ENCODE results near the gene ATXN1. TPM values are rescaled to one million over a fixed set of nuclear protein-coding genes. Genes with fewer than 3 reads are reported as not detected.
A peak's percentile ranks its signal among the peaks of the same experiment; 100 is the strongest.

ATXN1 gene
- polyA plus RNA-seq, 2 of the 4 experiments (the other 2 are of a cell fraction): 2.9 to 8.3 TPM

DNA sequence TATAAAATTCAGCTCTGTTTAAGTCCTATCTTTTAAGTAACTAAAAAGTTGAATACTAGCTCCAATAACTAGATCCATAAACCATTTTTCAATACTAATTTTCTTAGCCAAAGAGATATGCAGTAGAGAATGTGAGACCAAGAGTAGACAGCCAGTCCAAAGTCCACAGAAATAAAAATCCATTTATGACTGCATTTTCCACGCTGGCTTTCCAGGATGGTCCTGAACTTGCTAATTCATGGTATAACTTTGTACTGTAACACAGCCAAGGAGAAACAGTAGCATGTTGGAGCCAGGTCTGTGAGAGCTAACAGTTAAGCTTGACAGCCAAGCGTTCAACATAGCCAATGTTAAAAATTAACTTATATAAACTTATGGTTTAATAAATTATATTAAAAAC, 366.6 kb downstream of the ATXN1 start (continued):
- TF ChIP-seq FOSL2 (IDR thresholded peaks at IDR 0.05) (no peak), FOSL2 (CRISPR knock-in tag; IDR thresholded peaks at IDR 0.05) (no peak), SMC3 (IDR thresholded peaks at IDR 0.05) (no peak)

GRCh38 chr6:16393326-16393725, 367.9 kb downstream of the ATXN1 start:
- FAIRE-seq: no peak
- Histone ChIP-seq H3K4me3 (no peak overlapping the region), H3K9me3 (no peaks in the 10 kb centered on the region), H3K4me1 (no peaks in the 10 kb centered on the region), H3K27ac (no peak overlapping the region), H3K4me2 (no peak overlapping the region)
- WGBS (ENCODE audit: missing lambda C conversion rate): 89% methylated on average over 4 of the region's 4 CpGs
- no peak for DNase-seq (ENCODE audit: low read depth in 1 of 2, low spot score in 1 of 2)
- TF ChIP-seq, protein P1, sequence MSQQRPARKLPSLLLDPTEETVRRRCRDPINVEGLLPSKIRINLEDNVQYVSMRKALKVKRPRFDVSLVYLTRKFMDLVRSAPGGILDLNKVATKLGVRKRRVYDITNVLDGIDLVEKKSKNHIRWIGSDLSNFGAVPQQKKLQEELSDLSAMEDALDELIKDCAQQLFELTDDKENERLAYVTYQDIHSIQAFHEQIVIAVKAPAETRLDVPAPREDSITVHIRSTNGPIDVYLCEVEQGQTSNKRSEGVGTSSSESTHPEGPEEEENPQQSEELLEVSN (IDR thresholded peaks at IDR 0.05; ENCODE audit: borderline replicate concordance, low read depth): no peak
- TF ChIP-seq PBX3 (IDR thresholded peaks at IDR 0.05): no peak
- TF ChIP-seq CEBPB (IDR thresholded peaks at IDR 0.05): no peak
- TF ChIP-seq JUN (IDR thresholded peaks at IDR 0.05): no peak
- TF ChIP-seq, protein P2, sequence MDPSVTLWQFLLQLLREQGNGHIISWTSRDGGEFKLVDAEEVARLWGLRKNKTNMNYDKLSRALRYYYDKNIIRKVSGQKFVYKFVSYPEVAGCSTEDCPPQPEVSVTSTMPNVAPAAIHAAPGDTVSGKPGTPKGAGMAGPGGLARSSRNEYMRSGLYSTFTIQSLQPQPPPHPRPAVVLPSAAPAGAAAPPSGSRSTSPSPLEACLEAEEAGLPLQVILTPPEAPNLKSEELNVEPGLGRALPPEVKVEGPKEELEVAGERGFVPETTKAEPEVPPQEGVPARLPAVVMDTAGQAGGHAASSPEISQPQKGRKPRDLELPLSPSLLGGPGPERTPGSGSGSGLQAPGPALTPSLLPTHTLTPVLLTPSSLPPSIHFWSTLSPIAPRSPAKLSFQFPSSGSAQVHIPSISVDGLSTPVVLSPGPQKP (IDR thresholded peaks at IDR 0.05; ENCODE audit: low read depth, low read length): no peak
- no peak for TF ChIP-seq FOSL2 (IDR thresholded peaks at IDR 0.05)
- TF ChIP-seq FOSL2 (CRISPR knock-in tag; IDR thresholded peaks at IDR 0.05): no peak
- TF ChIP-seq NFE2L2 (conservative IDR thresholded peaks at IDR 0.05; ENCODE audit: low read length): no peak
- no peak for TF ChIP-seq EHMT2 (IDR thresholded peaks at IDR 0.05; ENCODE audit: low read depth)
- TF ChIP-seq CHD4 (IDR thresholded peaks at IDR 0.05; ENCODE audit: borderline replicate concordance): no peak
- TF ChIP-seq REST (IDR thresholded peaks at IDR 0.05): no peak
- TF ChIP-seq KDM1A (IDR thresholded peaks at IDR 0.05; ENCODE audit: low read depth): no peak
- no peak for TF ChIP-seq NR3C1 (IDR thresholded peaks at IDR 0.05)
- TF ChIP-seq ATOH8 (CRISPR knock-in tag; IDR thresholded peaks at IDR 0.05; ENCODE audit: low read depth): no peak
- ChIA-PET CTCF (no interaction called here), POLR2A (no interaction called here)
- ATAC-seq: no peak

DNA sequence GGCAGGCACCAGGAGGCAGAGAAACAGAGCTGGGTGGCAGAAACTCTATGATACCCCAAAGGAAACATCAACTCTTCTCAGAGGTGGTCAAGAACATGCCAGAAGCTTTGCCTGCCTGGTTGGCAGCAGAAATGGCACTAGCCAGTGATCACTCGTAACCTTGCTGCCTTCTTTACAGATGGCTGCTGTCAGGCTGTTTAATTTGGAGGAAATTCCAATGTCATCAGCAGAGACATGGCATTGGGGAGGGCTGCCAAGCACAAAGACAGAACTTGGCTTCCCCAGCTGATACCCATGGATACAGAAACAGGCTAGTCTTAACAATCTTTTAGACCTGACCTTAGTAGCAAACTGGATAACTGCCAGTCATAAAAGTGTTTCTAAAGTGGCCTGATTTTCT, 369.2 kb downstream of the ATXN1 start:
- CTCF ChIA-PET: no interaction called here
- no peak overlapping the region for H3K4me2 ChIP-seq
- H3K4me1 ChIP-seq: no peaks in the 10 kb centered on the region
- 0 out of 6 replicates have a peak overlapping the region, but pooled peaks of 1 of the 2 experiments have one; percentile 35 for H3K27ac ChIP-seq
- H3K4me3 ChIP-seq: no peak overlapping the region
- POLR2A ChIA-PET: no interaction called here
- no peak for FAIRE-seq
- H3K9me3 ChIP-seq: no peaks in the 10 kb centered on the region
- WGBS (ENCODE audit: missing lambda C conversion rate): 90% methylated on average over 1 of the region's 1 CpG
- DNase-seq (ENCODE audit: low read depth in 1 of 2, low spot score in 1 of 2): no peak
- ATAC-seq: no peak
- TF ChIP-seq CBX2 (IDR thresholded peaks at IDR 0.05; ENCODE audit: borderline replicate concordance, low read depth) (no peak), RARB (CRISPR knock-in tag; IDR thresholded peaks at IDR 0.05) (no peak), EHMT2 (IDR thresholded peaks at IDR 0.05; ENCODE audit: low read depth) (no peak), CHD2 (IDR thresholded peaks at IDR 0.05; ENCODE audit: low read length, partially characterized antibody) (no peak), EHF (CRISPR knock-in tag; IDR thresholded peaks at IDR 0.05) (no peak), PHF8 (IDR thresholded peaks at IDR 0.05; ENCODE audit: borderline replicate concordance, low read depth) (no peak), KDM5A (IDR thresholded peaks at IDR 0.05) (no peak), ZNF302 (CRISPR knock-in tag; IDR thresholded peaks at IDR 0.05) (no peak), BCL3 (IDR thresholded peaks at IDR 0.05) (no peak), RAD21 (conservative IDR thresholded peaks at IDR 0.05 in 1 of 2, IDR thresholded peaks at IDR 0.05 in 1 of 2) (no peak)
- TF ChIP-seq, protein P1 (IDR thresholded peaks at IDR 0.05; ENCODE audit: borderline replicate concordance, low read depth): no peak
